ENCODE data around the gene ITGB8.

GRCh38 chr7:20381406-20382034 is 50.8 kb downstream of the ITGB8 start:
- no peak for TF ChIP-seq CTCF (IDR thresholded peaks at IDR 0.05)
- TF ChIP-seq ZFX (IDR thresholded peaks at IDR 0.05; ENCODE audit: borderline replicate concordance): no peak

Data from 22Rv1 (cell line).